HT-29 (cell line): Measurements from ENCODE around the gene MYF6. TPM values are rescaled to one million over a fixed set of nuclear protein-coding genes. Genes with fewer than 3 reads are reported as not detected.
"Not testable (repeated sequence)": the region's sequence is repeated elsewhere in the genome, so short reads cannot be mapped to it uniquely, and the experiment has no call there.

Source experiments
- DNase-seq: peaks from one replicate; pipeline ENCODE4 v3.0.0-alpha.2; 2015; ENCODE audit warnings: low spot score
- total RNA-seq: library from RNA; depleted of rRNA; stranded (reverse); fragments of >200 nt; shearing (Covaris generic); gene quantifications from 2 replicates; pipeline ENCODE4 v1.2.3, GENCODE V29; 2014; rRNA removed

The MYF6 gene
- not detected in 2 replicates for total RNA-seq

DNA sequence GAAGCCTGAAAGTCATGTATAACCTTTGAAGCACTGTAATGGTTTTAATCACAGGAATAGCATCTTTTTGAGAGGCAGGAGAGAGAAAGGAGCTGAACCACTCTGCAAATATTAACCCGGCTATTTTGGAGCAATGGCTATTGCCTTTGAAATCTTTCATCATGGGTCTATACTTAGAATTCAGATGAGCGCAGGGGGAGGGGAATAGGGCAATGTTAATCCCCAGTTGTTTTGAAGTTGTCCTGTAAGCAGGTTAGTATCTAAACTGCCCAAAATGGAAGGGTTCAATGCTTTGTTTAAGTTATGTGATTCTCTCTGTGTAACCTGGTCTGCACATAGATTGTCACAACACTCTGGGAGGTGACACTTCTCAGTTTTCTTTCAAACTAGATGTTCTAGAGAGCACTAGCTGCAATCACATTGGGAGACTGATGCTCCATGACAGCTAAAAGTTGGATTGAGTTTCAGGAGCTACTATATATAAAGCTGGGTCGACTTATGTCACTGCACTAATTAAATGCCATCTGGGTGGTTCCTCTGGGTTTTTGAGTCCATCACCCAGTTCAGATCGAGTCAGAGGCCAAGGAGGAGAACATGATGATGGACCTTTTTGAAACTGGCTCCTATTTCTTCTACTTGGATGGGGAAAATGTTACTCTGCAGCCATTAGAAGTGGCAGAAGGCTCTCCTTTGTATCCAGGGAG, at the start of gene MYF6:
Gene MYF6 (plus strand): TSS at position 509 of the 704 bp plus-strand sequence. CDS start 86 bp downstream, at position 595.
- no peak for DNase-seq

DNA sequence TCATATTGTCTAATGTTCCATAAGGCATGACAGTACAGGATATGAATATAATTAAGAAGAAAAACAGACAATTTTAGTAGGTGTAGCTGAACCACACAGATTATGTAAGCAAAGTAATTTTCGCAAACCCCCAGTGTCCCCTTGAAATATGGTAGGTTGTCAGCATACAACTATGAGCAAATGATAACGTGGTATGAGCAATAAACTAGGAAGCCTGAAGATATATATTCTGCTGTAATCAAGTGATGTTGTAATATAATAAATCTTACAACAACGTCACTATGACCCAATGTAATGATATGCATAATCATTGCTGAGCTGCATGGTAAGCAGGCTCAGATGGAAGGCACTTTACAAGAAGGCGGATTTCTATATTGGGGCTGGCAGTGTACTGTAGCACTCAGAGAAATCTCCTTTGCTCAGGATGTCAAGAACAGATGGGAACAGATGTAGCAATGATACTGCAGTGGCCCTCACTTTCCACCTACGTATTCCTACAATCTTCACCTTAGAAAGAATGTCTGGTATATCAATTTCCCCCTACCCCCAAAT, 47.8 kb upstream of the MYF6 start:
- no peak for DNase-seq

- no peak for DNase-seq
Measured at GRCh38 chr12:80662586-80662985, 44.8 kb upstream of the MYF6 start.

DNA sequence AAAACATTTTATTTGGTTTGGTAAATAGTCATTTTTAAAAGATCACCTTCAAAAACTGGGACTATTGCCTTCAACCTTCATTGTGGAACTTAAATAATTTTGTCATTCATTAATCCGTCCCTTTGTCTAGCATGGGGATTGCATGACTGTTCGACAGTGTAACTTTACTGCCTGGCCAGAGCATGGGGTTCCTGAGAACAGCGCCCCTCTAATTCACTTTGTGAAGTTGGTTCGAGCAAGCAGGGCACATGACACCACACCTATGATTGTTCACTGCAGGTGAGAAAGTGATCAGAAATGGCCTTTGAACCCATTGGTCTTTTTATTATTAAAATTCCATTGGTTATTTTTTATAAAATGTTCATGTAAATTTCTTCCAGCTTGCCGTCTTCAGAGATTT, 37.2 kb upstream of the MYF6 start:
- DNase-seq, result no peak

GRCh38 chr12:80676042-80676636, 31.3 kb upstream of the MYF6 start:
- not testable (repeated sequence) for DNase-seq

DNA sequence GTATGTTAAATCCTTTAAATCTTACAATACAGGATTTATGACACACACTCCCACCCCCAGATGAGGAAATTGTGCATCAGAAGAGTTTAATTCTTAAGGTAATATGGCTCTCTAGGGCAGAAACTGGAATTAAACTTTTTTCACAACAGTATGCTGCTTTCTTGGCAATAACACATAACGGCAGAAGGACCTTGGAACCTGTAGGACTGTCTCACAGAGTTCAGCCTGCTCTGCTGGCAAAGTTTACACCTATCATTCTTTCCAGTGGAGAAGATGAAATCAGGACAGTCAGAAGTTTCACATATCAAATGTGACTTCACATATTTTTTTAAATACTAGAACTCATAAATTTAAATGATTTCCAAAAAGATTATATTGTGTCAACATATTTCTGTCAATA, 30.6 kb upstream of the MYF6 start:
- DNase-seq, result no peak

DNA sequence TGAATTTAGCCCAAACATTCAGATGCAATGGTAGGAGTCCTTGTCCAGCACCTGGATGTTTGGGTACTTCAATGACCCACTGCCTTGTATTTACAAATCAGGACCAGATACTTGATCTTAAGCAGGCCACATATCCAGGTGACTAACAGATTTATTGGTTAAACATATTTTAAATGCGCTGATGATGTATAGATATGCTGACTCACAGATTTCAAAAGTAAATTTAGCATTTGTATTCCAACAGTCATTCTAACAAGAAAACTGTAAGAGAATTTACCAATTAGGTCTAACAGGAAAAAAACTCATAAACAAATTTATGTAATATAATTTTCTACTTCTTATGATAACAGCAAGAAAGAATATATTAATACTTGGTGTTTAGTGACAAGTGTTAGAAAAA, 29.4 kb upstream of the MYF6 start:
- no peak for DNase-seq

DNA sequence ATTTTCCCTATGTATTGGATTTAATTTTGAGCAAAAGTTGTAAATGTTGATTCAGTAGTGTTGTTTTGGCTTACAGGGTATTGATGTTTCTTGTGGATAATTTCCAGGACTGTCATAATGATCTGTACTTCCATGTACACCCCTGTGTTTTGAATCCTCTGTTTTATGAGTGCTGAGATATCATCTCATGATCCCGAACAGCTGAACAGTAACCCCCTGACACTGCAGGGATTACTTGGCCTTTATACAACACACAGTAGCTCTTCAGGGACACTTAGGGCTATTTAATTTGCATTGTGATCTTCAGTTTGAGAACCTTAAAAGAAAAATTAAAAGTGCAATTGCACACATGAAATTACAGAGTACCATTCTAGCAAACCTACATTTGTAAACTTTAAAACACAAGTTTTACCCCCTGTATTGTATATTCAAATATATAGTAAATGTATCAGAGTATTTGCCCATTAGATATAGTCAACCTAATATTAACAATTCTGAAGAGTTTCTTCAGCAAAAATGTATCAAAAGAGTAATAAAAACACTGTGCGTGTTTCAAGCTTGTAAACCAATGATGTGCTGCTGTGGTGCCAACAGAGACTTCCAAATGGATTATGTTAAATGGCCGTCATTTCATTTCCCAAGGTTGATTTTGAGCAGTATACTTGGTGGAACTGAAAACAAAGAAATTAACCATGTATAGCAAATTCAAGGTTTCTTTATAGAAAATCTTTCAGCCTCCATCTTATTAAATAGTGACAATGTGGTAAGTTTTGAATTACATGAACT, 27.9 kb upstream of the MYF6 start:
- no peak for DNase-seq

- no peak for DNase-seq
Measured at GRCh38 chr12:80681287-80681686, 26.1 kb upstream of the MYF6 start.

DNA sequence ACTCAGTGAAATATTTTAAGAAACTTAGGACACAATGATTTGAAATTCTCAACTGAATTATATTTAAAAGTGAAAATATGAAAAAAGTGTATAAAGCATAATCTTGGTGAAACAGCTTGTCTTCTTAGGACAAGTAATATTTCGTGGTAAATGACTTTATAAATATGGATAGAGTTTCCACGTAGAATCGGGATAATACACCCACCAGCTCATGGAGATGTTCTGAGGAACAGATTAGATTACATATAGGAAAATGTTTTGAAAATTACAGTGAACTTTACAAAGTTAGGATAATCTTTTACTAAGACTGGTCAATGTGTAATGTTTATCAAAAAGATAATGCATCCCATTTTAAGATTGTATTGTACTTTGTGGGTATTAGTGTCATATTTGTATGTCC, 25.6 kb upstream of the MYF6 start:
- DNase-seq, result no peak

- DNase-seq, result no peak
Measured at GRCh38 chr12:80684077-80684495, 23.3 kb upstream of the MYF6 start.

DNA sequence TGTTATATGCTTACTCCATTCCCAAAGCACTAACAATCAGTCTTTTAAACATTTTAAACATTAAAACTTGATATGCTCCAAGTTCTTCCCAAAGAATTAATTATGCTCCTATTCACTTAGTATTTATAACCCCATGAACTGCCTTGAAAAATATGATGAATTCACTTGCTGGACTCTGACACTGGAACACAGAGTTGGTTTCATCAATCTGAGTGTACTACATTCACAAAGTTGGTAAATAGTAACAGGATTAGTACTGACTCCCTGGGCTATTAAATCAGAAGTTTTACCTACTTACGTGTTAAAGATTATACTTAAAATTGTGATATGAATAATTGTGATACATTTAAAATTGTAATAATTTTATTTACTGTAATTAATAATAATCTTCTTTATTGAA, 17.3 kb upstream of the MYF6 start:
- no peak for DNase-seq

DNA sequence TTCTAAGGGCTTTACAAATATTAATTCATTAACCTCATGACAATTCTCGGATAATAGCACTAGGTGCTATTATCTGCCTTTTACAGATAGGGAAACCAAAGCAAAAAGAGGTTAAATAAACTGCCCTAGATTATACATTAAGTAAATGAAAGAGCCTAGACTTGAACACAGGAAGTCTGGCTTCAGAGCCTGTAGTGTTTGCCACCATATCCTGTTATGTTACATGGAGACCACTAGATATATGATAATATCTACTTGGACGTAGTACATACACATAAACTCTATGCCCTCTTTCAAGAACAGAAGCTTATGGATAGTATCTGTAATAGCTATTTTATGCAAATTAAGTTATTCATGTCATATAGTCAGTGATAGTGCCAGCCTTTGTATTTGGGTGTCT, 16.9 kb upstream of the MYF6 start:
- no peak for DNase-seq

DNA sequence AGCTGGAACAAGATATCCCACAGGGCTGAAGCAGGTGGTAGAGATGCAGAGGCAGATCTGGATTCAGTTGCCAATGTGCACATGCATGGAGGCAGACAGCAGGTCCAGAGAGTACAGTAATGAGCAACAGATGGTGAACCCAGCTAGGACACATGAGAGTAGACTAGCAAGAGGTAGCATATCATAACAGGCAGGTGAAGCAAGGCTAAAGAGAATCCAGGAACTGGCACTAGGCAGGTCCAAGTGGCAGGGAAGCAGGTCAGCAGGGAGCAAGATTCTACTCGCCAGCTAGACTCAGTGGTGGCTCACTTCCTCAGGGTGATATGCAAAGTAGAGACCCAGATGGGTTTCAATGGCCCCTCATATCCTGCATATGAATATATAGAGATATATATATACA, 15.3 kb upstream of the MYF6 start:
- no peak for DNase-seq

- DNase-seq, result no peak
Measured at GRCh38 chr12:80697270-80697887, 10.1 kb upstream of the MYF6 start.

DNA sequence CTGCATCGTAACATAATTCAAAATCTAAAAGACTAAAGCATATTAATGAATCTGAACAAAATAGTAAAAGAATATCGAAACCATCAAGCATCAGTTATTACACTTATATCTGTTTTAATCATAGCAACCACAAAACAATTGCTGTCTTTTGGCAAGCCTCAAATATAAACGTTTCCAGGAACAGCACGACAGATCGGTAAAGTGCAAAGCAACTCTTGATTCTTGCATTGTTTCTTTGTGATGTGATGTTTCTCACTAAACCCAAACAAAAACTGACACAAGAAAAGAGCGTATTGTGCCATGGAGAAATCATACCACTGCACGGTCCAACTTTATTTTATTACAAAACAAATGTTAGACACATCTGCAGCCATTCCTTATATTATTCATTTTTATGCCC, 9.2 kb upstream of the MYF6 start:
- no peak for DNase-seq

DNA sequence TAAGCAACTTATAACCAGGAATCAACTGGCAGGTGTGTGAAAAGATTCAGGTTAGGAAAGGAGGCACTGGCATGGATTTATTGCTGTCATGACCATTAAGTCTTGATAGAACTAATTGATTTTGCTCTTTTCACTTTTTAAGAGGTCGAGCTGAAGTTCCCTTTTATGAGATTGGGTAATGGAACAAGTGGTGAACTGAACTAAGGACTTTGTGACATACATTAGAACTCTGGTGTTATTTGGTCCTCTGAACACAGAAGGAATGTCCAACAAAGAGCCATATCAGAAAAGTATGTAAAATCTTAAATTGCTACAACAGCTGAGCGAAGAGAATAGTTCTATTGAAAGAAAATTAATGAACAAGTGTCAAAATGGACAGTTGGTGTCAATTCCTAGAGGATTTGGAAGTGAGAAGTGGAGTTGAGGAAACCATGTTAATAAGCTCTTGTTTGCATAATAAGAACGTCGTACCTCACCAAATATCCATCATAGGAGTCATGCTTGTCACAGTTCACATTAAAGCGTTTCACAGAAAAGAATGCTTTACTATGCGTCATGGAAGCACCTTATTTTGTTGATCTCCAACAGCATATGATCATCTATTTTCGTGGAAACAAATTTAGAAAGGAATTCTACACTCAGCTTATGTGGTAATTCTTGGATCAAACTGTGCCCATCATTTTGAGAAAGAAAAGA, 8.4 kb upstream of the MYF6 start:
- DNase-seq, result no peak

DNA sequence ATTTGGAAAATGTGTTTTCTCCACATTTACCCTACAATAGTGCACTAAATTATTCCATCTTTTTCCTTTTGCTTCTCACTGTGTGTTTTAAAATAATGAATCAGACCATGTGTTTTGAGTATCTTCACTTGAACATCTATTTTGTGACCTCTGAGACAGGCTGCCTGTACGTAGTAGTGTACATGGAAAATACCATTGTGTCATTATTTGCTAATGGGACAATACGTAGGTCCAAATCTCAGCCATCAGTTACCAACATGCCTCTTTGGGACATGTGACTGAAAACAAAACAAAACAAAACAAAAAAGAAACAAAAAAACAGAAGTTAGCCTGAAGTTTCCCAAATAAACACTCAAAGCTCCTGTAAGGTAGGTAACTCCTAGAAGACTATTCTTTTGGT, 7.1 kb upstream of the MYF6 start:
- no peak for DNase-seq

DNA sequence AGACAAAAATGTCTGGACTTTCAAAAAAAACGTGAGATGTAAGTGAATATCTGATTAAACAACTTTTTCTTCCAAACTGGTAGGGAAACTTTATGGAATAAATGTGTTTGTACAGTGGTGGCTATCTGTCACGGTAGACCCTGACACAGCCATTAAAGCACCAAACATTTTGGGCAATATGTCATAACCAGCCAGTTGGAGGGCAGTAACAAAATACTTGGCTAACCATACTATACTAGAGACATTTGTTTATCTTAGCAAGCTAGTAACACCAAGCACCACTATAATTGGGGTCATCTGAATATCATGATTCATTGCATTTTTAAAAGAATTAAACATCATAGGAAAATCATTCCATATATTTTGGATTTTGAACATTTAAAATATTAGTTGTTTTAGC, 6.0 kb upstream of the MYF6 start:
- no peak for DNase-seq

DNA sequence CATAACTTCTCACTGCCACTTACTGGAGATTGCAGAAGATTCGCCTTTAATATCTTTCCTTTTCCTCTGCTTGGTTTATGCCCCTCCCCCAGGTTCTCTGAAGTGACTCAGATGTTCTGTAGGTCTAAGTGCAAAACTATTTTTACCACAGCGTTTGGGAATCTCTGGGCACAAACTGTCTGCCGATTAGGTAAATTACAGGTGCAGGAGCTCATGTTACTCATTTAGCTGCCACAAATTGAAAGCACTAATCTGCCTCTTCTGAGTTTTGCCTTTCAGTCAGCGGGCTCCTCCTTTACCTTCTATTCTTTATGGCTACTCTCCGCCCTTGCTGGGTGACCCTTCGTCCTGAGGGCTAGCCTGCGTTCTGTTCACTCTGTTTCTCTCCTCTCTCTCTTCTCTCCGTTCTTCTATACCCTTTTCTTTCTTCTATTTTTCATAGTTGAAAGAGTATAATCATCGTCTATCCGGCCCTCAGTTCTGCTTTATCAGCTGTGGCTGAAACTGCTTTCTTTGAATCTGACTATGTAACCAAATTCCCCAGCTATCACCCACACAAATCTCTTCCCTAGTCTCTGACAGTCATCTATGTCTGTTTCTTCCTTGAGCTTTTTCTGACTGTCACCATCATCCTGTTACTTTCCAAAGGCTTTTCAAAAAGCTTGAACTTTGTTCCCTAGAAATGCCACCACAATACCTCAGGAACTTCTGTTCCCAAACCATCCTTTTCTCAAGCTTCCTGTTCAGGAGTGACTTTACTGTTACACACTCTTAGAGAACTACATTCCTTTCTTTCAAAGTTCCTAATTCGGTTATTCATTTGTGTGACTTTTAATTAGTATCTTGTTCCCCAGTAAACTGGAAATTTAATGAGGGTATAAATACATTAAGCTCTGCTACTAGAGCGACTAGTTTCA, 4.3 kb upstream of the MYF6 start:
- peak; percentile 26 for DNase-seq
